HCT116 (cell line): ENCODE measurements around the gene HK1.

ENCODE experiments used
- CTCF ChIP-seq, 3 experiments: fragments of 200-600 bp in 1 of 3; sonication (generic) in 1 of 3; IDR thresholded peaks in 2 of 3; conservative IDR thresholded peaks in 1 of 3; 2 replicates each; pipeline ENCODE4 v1.5.1; 2012 to 2017; ENCODE audit warnings: low read depth in 2 of 3, low read length in 2 of 3, antibody characterized with exemption in 1 of 3, borderline replicate concordance in 1 of 3, control low read depth in 1 of 3, mild to moderate bottlenecking in 1 of 3, mixed read lengths in 1 of 3, mixed run types in 1 of 3, moderate library complexity in 1 of 3; ENCODE audit not compliant: insufficient read depth in 1 of 3
- EZH2 ChIP-seq: fragments of 200-600 bp; sonication (generic); IDR thresholded peaks from 2 replicates; pipeline ENCODE4 v1.6.1; 2017; ENCODE audit warnings: antibody characterized with exemption, mixed run types
- POLR2A ChIP-seq: IDR thresholded peaks from 2 replicates; pipeline ENCODE4 v1.7.0; 2011; ENCODE audit warnings: borderline replicate concordance; ENCODE audit not compliant: insufficient read depth, insufficient read length; ENCODE audit errors: extremely low read depth
- POLR2AphosphoS5 ChIP-seq: IDR thresholded peaks from 2 replicates; pipeline ENCODE4 v1.6.1; 2011; ENCODE audit warnings: mild to moderate bottlenecking, low read depth, low read length, moderate library complexity
- ZFX ChIP-seq: fragments of 450-650 bp; IDR thresholded peaks from 2 replicates; pipeline ENCODE4 v1.6.1; 2017
- ZNF274 ChIP-seq: fragments of 200-500 bp; sonication (Bioruptor generic); IDR thresholded peaks from 2 replicates; pipeline ENCODE4 v1.6.1; 2014; ENCODE audit warnings: mild to moderate bottlenecking, low read depth, low read length, inconsistent platforms

GRCh38 chr10:69352569-69353264, 74.4 kb downstream of the HK1 start:
- TF ChIP-seq EZH2 (no peak), CTCF (IDR thresholded peaks at IDR 0.05 in 2 of 3, conservative IDR thresholded peaks at IDR 0.05 in 1 of 3; ENCODE audit: borderline replicate concordance in 1 of 3, insufficient read depth in 1 of 3, low read depth in 2 of 3, low read length in 2 of 3) (no peak), POLR2A (no peak), POLR2AphosphoS5 (no peak), ZNF274 (no peak), ZFX (no peak)
